Body of pancreas (tissue), 4 donors: ENCODE data around the gene EML3. TPM values are rescaled to one million over a fixed set of nuclear protein-coding genes. Genes with fewer than 3 reads are reported as not detected.

Source experiments
- ATAC-seq: fragments of 150-250 bp; one replicate; pipeline ENCODE4 v1.9.1; 2016
- DNase-seq, 4 donors: peaks; one replicate each; pipeline ENCODE4 v3.0.0-alpha.2; 2019
- H3K27ac ChIP-seq, 4 donors: fragments of 200-600 bp; sonication (generic); 1 replicate in 3 of 4; 2 replicates in 1 of 4; pipeline versions ENCODE4 v1.5.1 to v1.6.1; 2016 to 2019; ENCODE audit warnings: mild to moderate bottlenecking in 1 of 4, mixed read lengths in 1 of 4, moderate library complexity in 1 of 4
- H3K27me3 ChIP-seq, 2 donors: fragments of 200-600 bp; sonication (generic); one replicate each; pipeline ENCODE4 v1.6.0; 2016; ENCODE audit warnings: mild to moderate bottlenecking in 1 of 2
- H3K36me3 ChIP-seq, 2 donors: fragments of 200-600 bp; sonication (generic); replicated peaks in 1 of 2; 2 replicates each; pipeline ENCODE4 v1.5.1; 2016; ENCODE audit warnings: low read depth in 2 of 2; ENCODE audit not compliant: insufficient read depth in 1 of 2
- H3K4me1 ChIP-seq: fragments of 200-600 bp; sonication (generic); one replicate; pipeline ENCODE4 v1.6.0; 2016
- H3K4me3 ChIP-seq, 2 donors: fragments of 200-600 bp; sonication (generic); 1 replicate in 1 of 2; 2 replicates in 1 of 2; pipeline ENCODE4 v1.5.1; 2016 to 2019
- H3K9me3 ChIP-seq, 3 donors: fragments of 200-600 bp; sonication (generic); 1 replicate in 2 of 3; 2 replicates in 1 of 3; pipeline ENCODE4 v1.5.1; 2016
- CTCF ChIP-seq, 7 experiments: fragments of 450-650 bp in 4 of 7; fragments of 200-600 bp in 3 of 7; sonication (generic) in 3 of 7; IDR thresholded peaks; one replicate each; pipeline ENCODE4 v1.5.1; 2016 to 2019; ENCODE audit warnings: antibody characterized with exemption in 7 of 7
- POLR2A ChIP-seq, 3 donors: fragments of 450-650 bp; IDR thresholded peaks; one replicate each; pipeline ENCODE4 v1.6.1; 2016; ENCODE audit warnings: antibody characterized with exemption in 3 of 3, mild to moderate bottlenecking in 2 of 3
- WGBS, 2 donors: methylation state at CpG; one replicate each; pipeline ENCODE4 v1.1.5; 2017; 5-methylcytosine and 5-hydroxymethylcytosine counted together
- intact Hi-C: fragments of 100-400 bp; cut with DNase I; formaldehyde crosslinking; loops from one replicate; pipeline ENCODE4 v1.15.1; 2023
- total RNA-seq, 2 donors: library from RNA; depleted of rRNA; stranded (reverse); fragments of >200 nt; gene quantifications; one replicate each; pipeline ENCODE4 v1.1.0, GENCODE V29; 2016

The EML3 gene
- total RNA-seq, 2 donors from 2014 or later, result 31.4 to 69.9 TPM

DNA sequence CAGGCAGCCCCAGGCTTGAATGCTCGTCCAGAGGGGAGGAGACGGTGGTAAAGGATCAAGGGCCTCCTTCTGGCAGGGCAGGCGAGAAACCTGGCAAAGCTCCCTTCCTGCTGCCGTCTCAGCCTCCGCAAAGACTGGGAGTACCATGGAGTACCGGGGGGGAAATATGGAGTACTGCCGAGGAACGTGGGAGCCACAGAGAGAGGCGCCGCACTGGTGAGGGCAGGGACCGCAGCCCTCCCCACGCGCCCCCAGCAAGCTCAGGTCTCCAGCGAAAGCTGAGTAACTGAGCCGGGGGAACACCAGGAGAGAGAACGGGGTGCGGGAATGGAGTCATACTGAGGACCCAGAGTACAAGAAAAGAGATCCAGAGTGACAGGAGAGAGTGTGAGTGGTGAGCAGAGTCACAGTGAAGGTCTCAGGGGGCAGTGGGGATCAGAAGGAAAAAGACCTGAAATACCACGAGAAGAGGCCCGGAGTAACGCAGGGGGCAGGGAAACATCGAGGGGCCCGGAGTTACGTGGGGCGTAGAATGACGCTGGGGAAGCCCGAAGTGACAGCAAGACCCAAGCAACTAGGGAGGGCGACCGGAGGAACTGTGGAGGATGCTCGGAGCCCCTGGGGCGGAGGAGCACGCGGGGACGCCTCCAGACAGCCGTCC, 740 bp downstream of the EML3 start:
- no peaks in the 10 kb centered on the region for H3K9me3 ChIP-seq
- no peak for TF ChIP-seq POLR2A (IDR thresholded peaks at IDR 0.05)
- no peak for TF ChIP-seq CTCF (IDR thresholded peaks at IDR 0.05)
- H3K4me1 ChIP-seq, result peaks cover 22% of the 10 kb centered on the region
- intact Hi-C loops, result no loop called here
- WGBS, 2 donors, result 2% methylated on average over 23 to 33 of the region's 34 CpGs
- ATAC-seq (no peak), DNase-seq (peak; percentile 37 to 65 (median 51))
- H3K27me3 ChIP-seq, result no peaks in the 10 kb centered on the region
- no peaks in the 10 kb centered on the region for H3K36me3 ChIP-seq
- peak overlapping the region; percentile 54 to 64 for H3K4me3 ChIP-seq
- H3K27ac ChIP-seq, result peak overlapping the region; percentile 82 to 96 (median 88)

- H3K9me3 ChIP-seq, result no peaks in the 10 kb centered on the region
- no peaks in the 10 kb centered on the region for H3K27me3 ChIP-seq
- ATAC-seq (no peak), DNase-seq (no peak)
- TF ChIP-seq POLR2A (IDR thresholded peaks at IDR 0.05) (no peak), CTCF (IDR thresholded peaks at IDR 0.05) (no peak)
- H3K4me1 ChIP-seq, result peaks cover 22% of the 10 kb centered on the region
- H3K27ac ChIP-seq, result peak overlapping the region in 3 of 4 donors; percentile 82 to 94 (median 83)
- intact Hi-C loops, result no loop called here
- 74 to 79% methylated on average over 8 to 28 of the region's 28 CpGs for WGBS, 2 donors
- peak overlapping the region in 1 of 2 donors; percentile 54 for H3K4me3 ChIP-seq
- no peaks in the 10 kb centered on the region for H3K36me3 ChIP-seq
Observed at GRCh38 chr11:62610814-62611704, 1.5 kb downstream of the EML3 start.

DNA sequence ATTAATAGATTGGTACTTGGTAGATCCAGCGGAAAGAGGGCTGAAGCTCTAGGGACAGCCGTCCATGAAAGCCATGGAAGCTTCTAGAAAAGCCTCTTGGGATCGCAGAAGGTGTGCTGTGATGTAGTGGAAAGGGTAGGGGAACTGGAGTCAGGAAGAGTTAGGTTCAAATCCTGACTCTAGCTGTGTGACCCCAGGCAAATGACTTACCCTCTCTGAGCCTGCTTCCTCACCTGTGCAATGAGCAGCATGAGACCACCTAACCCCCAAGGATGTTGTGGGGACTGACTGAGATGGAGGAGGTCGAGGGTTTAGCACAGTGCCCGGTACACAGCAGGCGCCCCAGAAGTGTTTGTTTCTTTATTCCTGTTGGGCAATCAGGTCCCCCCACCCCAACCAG, 2.2 kb downstream of the EML3 start:
- Histone ChIP-seq H3K36me3 (no peaks in the 10 kb centered on the region), H3K4me3 (no peak overlapping the region)
- WGBS, 2 donors, result 84 to 92% methylated on average over 5 to 6 of the region's 6 CpGs

DNA sequence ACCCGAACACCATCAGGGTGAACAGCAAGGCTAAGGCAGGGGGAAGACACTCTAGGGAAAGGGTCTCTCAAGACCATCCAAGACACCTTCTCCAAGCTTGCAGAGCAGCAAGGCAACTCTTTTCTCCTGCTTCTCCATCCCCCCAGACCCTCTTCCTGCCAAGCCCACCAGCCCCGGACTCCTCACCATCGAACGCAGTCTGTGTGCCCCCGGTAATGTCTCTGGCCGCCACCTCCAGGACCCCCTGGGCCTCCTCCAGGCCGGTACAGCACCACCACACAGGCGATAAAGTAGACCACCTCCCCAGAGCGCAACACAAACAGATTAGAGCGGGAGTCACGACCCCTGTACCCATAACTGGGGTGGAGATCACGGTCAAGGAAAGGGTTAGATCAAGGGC, 3.8 kb downstream of the EML3 start:
- H3K9me3 ChIP-seq, result no peaks in the 10 kb centered on the region
- H3K27ac ChIP-seq, result no peak overlapping the region
- DNase-seq (no peak), ATAC-seq (no peak)
- no peak for TF ChIP-seq CTCF (IDR thresholded peaks at IDR 0.05)
- TF ChIP-seq POLR2A (IDR thresholded peaks at IDR 0.05), result no peak
- H3K27me3 ChIP-seq, result no peaks in the 10 kb centered on the region
- WGBS, 2 donors, result 87 to 92% methylated on average over 7 to 12 of the region's 12 CpGs
- H3K4me1 ChIP-seq, result peaks cover 22% of the 10 kb centered on the region
- H3K36me3 ChIP-seq, result no peaks in the 10 kb centered on the region
- no peak overlapping the region for H3K4me3 ChIP-seq
- intact Hi-C loops, result no loop called here

More for the DNA sequence above, 2.2 kb downstream of the EML3 start:
- ATAC-seq, result no peak
- Histone ChIP-seq H3K4me1 (peaks cover 22% of the 10 kb centered on the region), H3K27ac (no peak overlapping the region), H3K27me3 (no peaks in the 10 kb centered on the region), H3K9me3 (no peaks in the 10 kb centered on the region)
- intact Hi-C loops, result no loop called here
- no peak for DNase-seq
- TF ChIP-seq CTCF (IDR thresholded peaks at IDR 0.05) (no peak), POLR2A (IDR thresholded peaks at IDR 0.05) (no peak)
